ENCODE data around the gene CAMK2A. TPM values are rescaled to one million over a fixed set of nuclear protein-coding genes. Genes with fewer than 3 reads are reported as not detected.

CAMK2A gene
- total RNA-seq, 1 donor from 2014 or later, result not detected

- H3K4me3 ChIP-seq (ENCODE audit: low read depth, low read length), result no peak overlapping the region
- no peak for DNase-seq (ENCODE audit: low read depth)
- no peak for TF ChIP-seq CTCF (conservative IDR thresholded peaks at IDR 0.05; ENCODE audit: low read depth, low read length)
These were observed 21.6 kb upstream of the CAMK2A start for GRCh38 chr5:150311015-150311692.

- DNase-seq (ENCODE audit: low read depth), result no peak
- no peak overlapping the region for H3K4me3 ChIP-seq (ENCODE audit: low read depth, low read length)
- TF ChIP-seq CTCF (conservative IDR thresholded peaks at IDR 0.05; ENCODE audit: low read depth, low read length), result no peak
These were observed 20.7 kb upstream of the CAMK2A start for GRCh38 chr5:150310246-150310645.

GRCh38 chr5:150309886-150310239, 20.3 kb upstream of the CAMK2A start:
- DNase-seq (ENCODE audit: low read depth), result no peak
- no peak overlapping the region for H3K4me3 ChIP-seq (ENCODE audit: low read depth, low read length)
- no peak for TF ChIP-seq CTCF (conservative IDR thresholded peaks at IDR 0.05; ENCODE audit: low read depth, low read length)

- no peak overlapping the region for H3K4me3 ChIP-seq (ENCODE audit: low read depth, low read length)
- no peak for TF ChIP-seq CTCF (conservative IDR thresholded peaks at IDR 0.05; ENCODE audit: low read depth, low read length)
- no peak for DNase-seq (ENCODE audit: low read depth)
These were observed 19.7 kb upstream of the CAMK2A start for GRCh38 chr5:150309101-150309885.

GRCh38 chr5:150307617-150308426, 18.2 kb upstream of the CAMK2A start:
- DNase-seq (ENCODE audit: low read depth), result no peak
- H3K4me3 ChIP-seq (ENCODE audit: low read depth, low read length), result no peak overlapping the region
- no peak for TF ChIP-seq CTCF (conservative IDR thresholded peaks at IDR 0.05; ENCODE audit: low read depth, low read length)

- no peak overlapping the region for H3K4me3 ChIP-seq (ENCODE audit: low read depth, low read length)
- DNase-seq (ENCODE audit: low read depth), result no peak
- TF ChIP-seq CTCF (conservative IDR thresholded peaks at IDR 0.05; ENCODE audit: low read depth, low read length), result no peak
These were observed 17.2 kb upstream of the CAMK2A start for GRCh38 chr5:150306775-150307174.

All from epithelial cell of proximal tubule (primary cell).